ENCODE data around the gene KIF26A. TPM values are rescaled to one million over a fixed set of nuclear protein-coding genes. Genes with fewer than 3 reads are reported as not detected.

The KIF26A gene
- total and polyA plus RNA-seq, 2 of the 13 experiments (the other 11 are each of a cell fraction or from before 2014, with no cell fraction given) = not detected

GRCh38 chr14:104195361-104195760, 57.0 kb downstream of the KIF26A start (continued):
- no peak for TF ChIP-seq PBX2 (CRISPR knock-in tag; IDR thresholded peaks at IDR 0.05)
- no peak for TF ChIP-seq SP140L (CRISPR knock-in tag; IDR thresholded peaks at IDR 0.05; ENCODE audit: borderline replicate concordance)
- TF ChIP-seq REL (CRISPR knock-in tag; conservative IDR thresholded peaks at IDR 0.05) = no peak
- TF ChIP-seq KAT7 (CRISPR knock-in tag; IDR thresholded peaks at IDR 0.05; ENCODE audit: borderline replicate concordance) = no peak
- TF ChIP-seq ZNF18 (CRISPR knock-in tag; IDR thresholded peaks at IDR 0.05; ENCODE audit: insufficient replicate concordance) = no peak
- no peak for TF ChIP-seq ZNF570 (CRISPR knock-in tag; IDR thresholded peaks at IDR 0.05; ENCODE audit: borderline replicate concordance)
- no peak for TF ChIP-seq ZIK1 (CRISPR knock-in tag; IDR thresholded peaks at IDR 0.05; ENCODE audit: borderline replicate concordance, low read depth)
- no peak for TF ChIP-seq ZNF253 (CRISPR knock-in tag; IDR thresholded peaks at IDR 0.05; ENCODE audit: borderline replicate concordance)
- TF ChIP-seq RFXAP (CRISPR knock-in tag; IDR thresholded peaks at IDR 0.05; ENCODE audit: borderline replicate concordance) = no peak

GRCh38 chr14:104195878-104196277, 57.5 kb downstream of the KIF26A start:
- ATAC-seq (no peak), DNase-seq (ENCODE audit: low spot score) (no peak), FAIRE-seq (no peak)
- H3K9me3 ChIP-seq (ENCODE audit: low read length) = no peaks in the 10 kb centered on the region
- H4K20me1 ChIP-seq (ENCODE audit: insufficient read depth, low read length) = no peaks in the 10 kb centered on the region
- no peak overlapping the region for H3K9ac ChIP-seq (ENCODE audit: insufficient read depth, low read depth, low read length)
- H3K36me3 ChIP-seq (replicated peaks in 1 of 2; ENCODE audit: control insufficient read depth in 1 of 2, insufficient read depth in 2 of 2, low read length in 2 of 2) = no peaks in the 10 kb centered on the region
- H3K27me3 ChIP-seq (ENCODE audit: control insufficient read depth in 1 of 2, insufficient read depth in 2 of 2, low read length in 2 of 2) = peaks cover 4% of the 10 kb centered on the region in 2 experiments; a peak in 3 of 5 replicates
- no peak overlapping the region for H2AFZ ChIP-seq (ENCODE audit: low read length)
- intact Hi-C loops (cut with micrococcal nuclease; ENCODE audit: unreplicated experiment) (no loop called here), in situ Hi-C loops (cut with HindIII; ENCODE audit: extremely low pct_ligation_motif_present, low pct_unique_long_range_greater_than_20kb) (no loop called here)
- H3K4me3 ChIP-seq (replicated peaks in 1 of 3; ENCODE audit: insufficient read depth in 1 of 3, low read depth in 2 of 3, low read length in 3 of 3) = no peak overlapping the region
- no peaks in the 10 kb centered on the region for H3K79me2 ChIP-seq (ENCODE audit: insufficient read depth, low read length)
- H3K4me2 ChIP-seq (ENCODE audit: low read depth, low read length) = no peak overlapping the region
- ChIA-PET POLR2A (no interaction called here), CTCF (ENCODE audit: low intra/inter-chr PET ratio, low total read pairs) (no interaction called here)
- no peaks in the 10 kb centered on the region for H3K4me1 ChIP-seq (ENCODE audit: insufficient read depth, low read length)
- BruUV-seq (replicated peaks) = no TSS peak
- H3K27ac ChIP-seq (ENCODE audit: extremely low read length, insufficient read depth, low read length) = no peak overlapping the region
- 48% methylated on average over 17 of the region's 17 CpGs for WGBS (ENCODE audit: low lambda C conversion rate)
- TF ChIP-seq ZNF839 (CRISPR knock-in tag; IDR thresholded peaks at IDR 0.05; ENCODE audit: borderline replicate concordance) (no peak), TGIF2 (CRISPR knock-in tag; IDR thresholded peaks at IDR 0.05) (no peak), NKX3-1 (CRISPR knock-in tag; IDR thresholded peaks at IDR 0.05) (no peak), POLR2G (IDR thresholded peaks at IDR 0.05; ENCODE audit: low read depth, low read length) (no peak), HNF1A (IDR thresholded peaks at IDR 0.05; ENCODE audit: low read depth) (no peak), HNF1A (CRISPR knock-in tag; IDR thresholded peaks at IDR 0.05; ENCODE audit: borderline replicate concordance) (no peak), GTF3A (CRISPR knock-in tag; conservative IDR thresholded peaks at IDR 0.05) (no peak), ZNF577 (CRISPR knock-in tag; IDR thresholded peaks at IDR 0.05; ENCODE audit: borderline replicate concordance, low read depth) (no peak), ZNF776 (CRISPR knock-in tag; IDR thresholded peaks at IDR 0.05) (no peak)

Data from HepG2 (cell line).